ENCODE results near the gene MAT1A.

MAT1A gene

GRCh38 chr10:80281784-80282765, 7.4 kb downstream of the MAT1A start:
- Histone ChIP-seq H3K9me3 (ENCODE audit: control insufficient read depth, insufficient read depth, low read depth, low read length) (no peaks in the 10 kb centered on the region), H3K27ac (ENCODE audit: extremely low read depth, low read depth, low read length) (no peak overlapping the region), H3K36me3 (ENCODE audit: control insufficient read depth in 2 of 2, insufficient read depth in 1 of 2, low read length in 2 of 2) (no peaks in the 10 kb centered on the region), H3K4me1 (ENCODE audit: control insufficient read depth, insufficient read depth, low read length) (no peaks in the 10 kb centered on the region), H3K4me3 (ENCODE audit: low read depth, low read length) (no peak overlapping the region)
- TF ChIP-seq ZNF510 (tag by site-specific recombination; IDR thresholded peaks at IDR 0.05; ENCODE audit: insufficient replicate concordance) (no peak), KLF10 (tag by site-specific recombination; IDR thresholded peaks at IDR 0.05) (no peak), ZNF362 (tag by site-specific recombination; IDR thresholded peaks at IDR 0.05) (no peak)
- POLR2A ChIA-PET = no interaction called here
- CTCF ChIA-PET = no interaction called here

- H3K9me3 ChIP-seq (ENCODE audit: control insufficient read depth, insufficient read depth, low read depth, low read length) = no peaks in the 10 kb centered on the region
- ChIA-PET POLR2A (no interaction called here), CTCF (no interaction called here)
- H3K4me1 ChIP-seq (ENCODE audit: control insufficient read depth, insufficient read depth, low read length) = no peaks in the 10 kb centered on the region
- H3K36me3 ChIP-seq (ENCODE audit: control insufficient read depth in 2 of 2, insufficient read depth in 1 of 2, low read length in 2 of 2) = no peaks in the 10 kb centered on the region
- H3K27ac ChIP-seq (ENCODE audit: extremely low read depth, low read depth, low read length) = no peak overlapping the region
- no peak overlapping the region for H3K4me3 ChIP-seq (ENCODE audit: low read depth, low read length)
- TF ChIP-seq ZNF623 (tag by site-specific recombination; IDR thresholded peaks at IDR 0.05) (no peak), ZNF341 (tag by site-specific recombination; IDR thresholded peaks at IDR 0.05; ENCODE audit: low read depth) (no peak), EGR2 (tag by site-specific recombination; IDR thresholded peaks at IDR 0.05; ENCODE audit: low read depth) (0 out of 2 replicates have a peak, but pooled peaks have one; percentile 24), IKZF3 (tag by site-specific recombination; IDR thresholded peaks at IDR 0.05) (no peak)
Observed at GRCh38 chr10:80281292-80281691, 8.2 kb downstream of the MAT1A start.

DNA sequence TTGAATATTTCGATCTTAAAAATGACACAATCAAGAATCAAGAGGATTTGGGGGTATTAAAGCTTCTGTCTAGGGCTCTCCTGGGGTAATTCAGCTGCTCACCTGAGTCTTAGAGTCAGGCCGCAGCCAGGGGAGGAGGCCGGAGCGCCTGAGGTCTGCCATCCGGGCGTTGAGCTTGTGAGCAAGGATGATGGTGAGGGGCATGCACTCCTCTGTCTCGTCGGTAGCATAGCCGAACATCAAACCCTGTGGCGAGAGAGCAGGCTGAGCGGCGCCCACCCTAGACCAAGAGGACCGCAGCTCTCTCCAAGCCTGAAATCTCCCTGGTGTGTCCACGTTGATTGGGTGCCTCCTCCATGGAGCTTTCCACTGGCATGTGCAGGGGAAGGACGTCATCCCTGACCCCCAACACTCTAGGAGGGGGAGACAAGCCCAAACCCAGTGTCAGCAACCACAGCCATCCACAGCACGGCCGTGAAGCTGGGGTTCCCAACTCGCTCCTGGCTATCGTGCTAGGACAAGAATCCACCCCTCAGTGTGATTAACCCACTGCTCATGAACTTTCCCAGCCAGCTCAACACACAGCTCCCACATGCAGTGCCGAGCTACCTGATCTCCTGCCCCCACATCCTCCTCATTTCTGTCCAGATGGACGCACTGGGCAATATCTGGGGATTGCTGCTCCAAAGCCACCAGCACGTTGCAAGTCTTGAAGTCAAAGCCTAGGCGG, 9.2 kb downstream of the MAT1A start:
- CTCF ChIA-PET = interaction anchor here (1.6 kb wide), 1 partner anchor 19 kb away, joined by 4 read pairs; no protein-coding TSS in a partner anchor
- POLR2A ChIA-PET = no interaction called here

GRCh38 chr10:80279146-80279545, 10.3 kb downstream of the MAT1A start:
- POLR2A ChIA-PET = no interaction called here
- H3K4me3 ChIP-seq (ENCODE audit: low read depth, low read length) = no peak overlapping the region
- H3K27ac ChIP-seq (ENCODE audit: extremely low read depth, low read depth, low read length) = no peak overlapping the region
- no peaks in the 10 kb centered on the region for H3K4me1 ChIP-seq (ENCODE audit: control insufficient read depth, insufficient read depth, low read length)
- CTCF ChIA-PET = interaction anchor here (0.7 to 1.6 kb wide), 2 partner anchors 18 to 350 kb away, joined by 3 to 4 read pairs; no protein-coding TSS in a partner anchor
- no peaks in the 10 kb centered on the region for H3K36me3 ChIP-seq (ENCODE audit: control insufficient read depth in 2 of 2, insufficient read depth in 1 of 2, low read length in 2 of 2)
- H3K9me3 ChIP-seq (ENCODE audit: control insufficient read depth, insufficient read depth, low read depth, low read length) = no peaks in the 10 kb centered on the region
- TF ChIP-seq ZNF626 (tag by site-specific recombination; IDR thresholded peaks at IDR 0.05) = no peak
- no peak for TF ChIP-seq GLI4 (tag by site-specific recombination; IDR thresholded peaks at IDR 0.05)
- TF ChIP-seq ZNF16 (tag by site-specific recombination; IDR thresholded peaks at IDR 0.05; ENCODE audit: low read depth) = no peak
- no peak for TF ChIP-seq ZNF670 (tag by site-specific recombination; IDR thresholded peaks at IDR 0.05; ENCODE audit: low read depth)
- no peak for TF ChIP-seq ZNF473 (tag by site-specific recombination; IDR thresholded peaks at IDR 0.05)
- no peak for TF ChIP-seq SP3 (tag by site-specific recombination; IDR thresholded peaks at IDR 0.05)
- TF ChIP-seq GFI1B (tag by site-specific recombination; IDR thresholded peaks at IDR 0.05) = no peak
- TF ChIP-seq EGR2 (tag by site-specific recombination; IDR thresholded peaks at IDR 0.05; ENCODE audit: low read depth) = no peak
- TF ChIP-seq SP7 (tag by site-specific recombination; IDR thresholded peaks at IDR 0.05) = no peak
- no peak for TF ChIP-seq ZNF423 (tag by site-specific recombination; IDR thresholded peaks at IDR 0.05)
- no peak for TF ChIP-seq ZBTB1 (tag by site-specific recombination; IDR thresholded peaks at IDR 0.05)
- no peak for TF ChIP-seq ZNF138 (tag by site-specific recombination; IDR thresholded peaks at IDR 0.05; ENCODE audit: borderline replicate concordance)
- no peak for TF ChIP-seq ZFP3 (tag by site-specific recombination; IDR thresholded peaks at IDR 0.05; ENCODE audit: low read depth)
- no peak for TF ChIP-seq ZFP69B (tag by site-specific recombination; IDR thresholded peaks at IDR 0.05)

More for the DNA sequence above, 9.2 kb downstream of the MAT1A start:
- H3K4me1 ChIP-seq (ENCODE audit: control insufficient read depth, insufficient read depth, low read length) = no peaks in the 10 kb centered on the region
- no peak overlapping the region for H3K27ac ChIP-seq (ENCODE audit: extremely low read depth, low read depth, low read length)
- H3K36me3 ChIP-seq (ENCODE audit: control insufficient read depth in 2 of 2, insufficient read depth in 1 of 2, low read length in 2 of 2) = no peaks in the 10 kb centered on the region
- TF ChIP-seq ZNF677 (tag by site-specific recombination; IDR thresholded peaks at IDR 0.05) (no peak), ZNF114 (tag by site-specific recombination; IDR thresholded peaks at IDR 0.05) (no peak), ZNF792 (tag by site-specific recombination; IDR thresholded peaks at IDR 0.05) (no peak), ZNF23 (tag by site-specific recombination; IDR thresholded peaks at IDR 0.05; ENCODE audit: borderline replicate concordance) (no peak), ZNF473 (tag by site-specific recombination; IDR thresholded peaks at IDR 0.05) (no peak), ZBTB8A (tag by site-specific recombination; IDR thresholded peaks at IDR 0.05) (no peak), ZBTB20 (tag by site-specific recombination; IDR thresholded peaks at IDR 0.05) (no peak), ZNF211 (tag by site-specific recombination; IDR thresholded peaks at IDR 0.05; ENCODE audit: low read depth) (no peak), ZNF404 (tag by site-specific recombination; IDR thresholded peaks at IDR 0.05) (no peak), ZNF624 (tag by site-specific recombination; IDR thresholded peaks at IDR 0.05) (no peak), ZBTB7A (tag by site-specific recombination; IDR thresholded peaks at IDR 0.05; ENCODE audit: low read depth) (no peak), ZNF585B (tag by site-specific recombination; IDR thresholded peaks at IDR 0.05) (no peak), ZNF248 (tag by site-specific recombination; IDR thresholded peaks at IDR 0.05) (no peak), KLF10 (tag by site-specific recombination; IDR thresholded peaks at IDR 0.05) (no peak), OVOL3 (tag by site-specific recombination; IDR thresholded peaks at IDR 0.05) (no peak)
- TF ChIP-seq, protein P1, sequence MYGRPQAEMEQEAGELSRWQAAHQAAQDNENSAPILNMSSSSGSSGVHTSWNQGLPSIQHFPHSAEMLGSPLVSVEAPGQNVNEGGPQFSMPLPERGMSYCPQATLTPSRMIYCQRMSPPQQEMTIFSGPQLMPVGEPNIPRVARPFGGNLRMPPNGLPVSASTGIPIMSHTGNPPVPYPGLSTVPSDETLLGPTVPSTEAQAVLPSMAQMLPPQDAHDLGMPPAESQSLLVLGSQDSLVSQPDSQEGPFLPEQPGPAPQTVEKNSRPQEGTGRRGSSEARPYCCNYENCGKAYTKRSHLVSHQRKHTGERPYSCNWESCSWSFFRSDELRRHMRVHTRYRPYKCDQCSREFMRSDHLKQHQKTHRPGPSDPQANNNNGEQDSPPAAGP (tag by site-specific recombination; IDR thresholded peaks at IDR 0.05) = no peak
- H3K4me3 ChIP-seq (ENCODE audit: low read depth, low read length) = no peak overlapping the region
- H3K9me3 ChIP-seq (ENCODE audit: control insufficient read depth, insufficient read depth, low read depth, low read length) = no peaks in the 10 kb centered on the region

All from HEK293 (cell line).